Neural cell (in vitro differentiated cells): Measurements from ENCODE around the gene SERPINB3.

ENCODE experiments used
- CTCF ChIP-seq: fragments of 450-650 bp; IDR thresholded peaks from 2 replicates; pipeline ENCODE4 v1.5.1; 2014; ENCODE audit warnings: antibody characterized with exemption, mild to moderate bottlenecking, moderate library complexity; ENCODE audit not compliant: poor library complexity, severe bottlenecking
- EP300 ChIP-seq: fragments of 450-650 bp; conservative IDR thresholded peaks from 2 replicates; pipeline ENCODE4 v1.6.1; 2014; ENCODE audit warnings: antibody characterized with exemption, mild to moderate bottlenecking, moderate library complexity; ENCODE audit not compliant: poor library complexity, severe bottlenecking
- EZH2 ChIP-seq: fragments of 200-600, 300-800 bp; shearing (Covaris generic), sonication (generic); IDR thresholded peaks from 2 replicates; pipeline ENCODE4 v1.6.1; 2014; ENCODE audit warnings: antibody characterized with exemption, low read length, borderline replicate concordance, mild to moderate bottlenecking; ENCODE audit not compliant: insufficient read depth, poor library complexity, severe bottlenecking
- MXI1 ChIP-seq: fragments of 450-650 bp; conservative IDR thresholded peaks from 2 replicates; pipeline ENCODE4 v1.6.1; 2014; ENCODE audit warnings: antibody characterized with exemption, mild to moderate bottlenecking; ENCODE audit not compliant: poor library complexity, severe bottlenecking
- POLR2AphosphoS5 ChIP-seq: IDR thresholded peaks from 2 replicates; pipeline ENCODE4 v1.6.1; 2012
- RAD21 ChIP-seq: fragments of 450-650 bp; conservative IDR thresholded peaks from 2 replicates; pipeline ENCODE4 v1.6.1; 2014; ENCODE audit warnings: antibody characterized with exemption, mild to moderate bottlenecking, moderate library complexity
- REST ChIP-seq: IDR thresholded peaks from 2 replicates; pipeline ENCODE4 v1.6.1; 2012; ENCODE audit warnings: borderline replicate concordance
- SMC3 ChIP-seq: fragments of 450-650 bp; conservative IDR thresholded peaks from 2 replicates; pipeline ENCODE4 v1.6.1; 2014; ENCODE audit warnings: antibody characterized with exemption, mild to moderate bottlenecking, moderate library complexity; ENCODE audit not compliant: poor library complexity
- TAF1 ChIP-seq: IDR thresholded peaks from 2 replicates; pipeline ENCODE4 v1.6.1; 2012; ENCODE audit warnings: low read depth

GRCh38 chr18:63707816-63708215 is 46.1 kb upstream of the SERPINB3 start:
- TF ChIP-seq EP300 = no peak
- TF ChIP-seq MXI1 = no peak
- no peak for TF ChIP-seq EZH2
- TF ChIP-seq CTCF = no peak
- no peak for TF ChIP-seq POLR2AphosphoS5
- no peak for TF ChIP-seq SMC3
- no peak for TF ChIP-seq REST
- TF ChIP-seq TAF1 = no peak
- TF ChIP-seq RAD21 = no peak
